Measurements from ENCODE around the gene OR13G1.

GRCh38 chr1:247721222-247721621 lies 41.7 kb upstream of the OR13G1 start:
- TF ChIP-seq, protein P1, sequence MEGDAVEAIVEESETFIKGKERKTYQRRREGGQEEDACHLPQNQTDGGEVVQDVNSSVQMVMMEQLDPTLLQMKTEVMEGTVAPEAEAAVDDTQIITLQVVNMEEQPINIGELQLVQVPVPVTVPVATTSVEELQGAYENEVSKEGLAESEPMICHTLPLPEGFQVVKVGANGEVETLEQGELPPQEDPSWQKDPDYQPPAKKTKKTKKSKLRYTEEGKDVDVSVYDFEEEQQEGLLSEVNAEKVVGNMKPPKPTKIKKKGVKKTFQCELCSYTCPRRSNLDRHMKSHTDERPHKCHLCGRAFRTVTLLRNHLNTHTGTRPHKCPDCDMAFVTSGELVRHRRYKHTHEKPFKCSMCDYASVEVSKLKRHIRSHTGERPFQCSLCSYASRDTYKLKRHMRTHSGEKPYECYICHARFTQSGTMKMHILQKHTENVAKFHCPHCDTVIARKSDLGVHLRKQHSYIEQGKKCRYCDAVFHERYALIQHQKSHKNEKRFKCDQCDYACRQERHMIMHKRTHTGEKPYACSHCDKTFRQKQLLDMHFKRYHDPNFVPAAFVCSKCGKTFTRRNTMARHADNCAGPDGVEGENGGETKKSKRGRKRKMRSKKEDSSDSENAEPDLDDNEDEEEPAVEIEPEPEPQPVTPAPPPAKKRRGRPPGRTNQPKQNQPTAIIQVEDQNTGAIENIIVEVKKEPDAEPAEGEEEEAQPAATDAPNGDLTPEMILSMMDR (conservative IDR thresholded peaks at IDR 0.05 in 1 of 2, IDR thresholded peaks at IDR 0.05 in 1 of 2; ENCODE audit: low read depth in 1 of 2, low read length in 2 of 2) = no peak
- no peak for TF ChIP-seq EZH2 (IDR thresholded peaks at IDR 0.05; ENCODE audit: low read length, missing control alignments)
